Kidney (tissue), 14 donors: Measurements from ENCODE around the gene HEPACAM2. TPM values are rescaled to one million over a fixed set of nuclear protein-coding genes. Genes with fewer than 3 reads are reported as not detected.

ENCODE experiments used
- DNase-seq, 5 donors: peaks; one replicate each; pipeline ENCODE4 v3.0.0-alpha.2; 2013 to 2020
- FAIRE-seq: peaks from 2 replicates; lab custom pipeline; 2012; peaks lifted over from hg19 to GRCh38; lab: Jason Lieb, UNC
- H3K27ac ChIP-seq, 2 donors: one replicate each; pipeline ENCODE4 v1.7.0; 2013; ENCODE audit warnings: low read depth in 2 of 2, low read length in 2 of 2, inconsistent platforms in 1 of 2
- H3K27me3 ChIP-seq: one replicate; pipeline ENCODE4 v1.7.1; 2013; ENCODE audit warnings: low read length, inconsistent platforms; ENCODE audit not compliant: control insufficient read depth, insufficient read depth
- H3K36me3 ChIP-seq, 3 donors: one replicate each; pipeline versions ENCODE4 v1.7.0 to v1.7.1; 2013; ENCODE audit warnings: low read length in 3 of 3, control low read depth in 1 of 3, inconsistent platforms in 1 of 3; ENCODE audit not compliant: insufficient read depth in 3 of 3, control insufficient read depth in 2 of 3
- H3K4me1 ChIP-seq, 3 donors: one replicate each; pipeline versions ENCODE4 v1.7.0 to v1.7.1; 2013; ENCODE audit warnings: low read length in 3 of 3, inconsistent platforms in 1 of 3, low read depth in 1 of 3; ENCODE audit not compliant: control insufficient read depth in 2 of 3, insufficient read depth in 2 of 3
- H3K4me3 ChIP-seq, 3 donors: one replicate each; pipeline versions ENCODE4 v1.7.0 to v1.8.1; 2013; ENCODE audit warnings: low read length in 3 of 3, control low read depth in 1 of 3, inconsistent platforms in 1 of 3
- H3K9ac ChIP-seq, 3 donors: one replicate each; pipeline versions ENCODE4 v1.7.0 to v1.7.1; 2013; ENCODE audit warnings: low read length in 3 of 3, control low read depth in 1 of 3, inconsistent platforms in 1 of 3
- H3K9me3 ChIP-seq, 3 donors: one replicate each; pipeline versions ENCODE4 v1.7.0 to v1.7.1; 2013; ENCODE audit warnings: low read length in 3 of 3, control low read depth in 1 of 3, inconsistent platforms in 1 of 3; ENCODE audit not compliant: control insufficient read depth in 2 of 3, insufficient read depth in 1 of 3
- intact Hi-C: fragments of 100-400 bp; cut with DNase I; formaldehyde crosslinking; loops from one replicate; pipeline ENCODE4 v1.11.1; 2022
- polyA plus RNA-seq: library from polyadenylated mRNA; stranded (reverse); fragments of 350-450 nt; fragmentation: Illumina TruSeq; extraction: RNeasy Lipid Tissue Mini Kit (QIAGEN cat#74804); gene quantifications from one replicate; pipeline ENCODE4 v1.2.3, GENCODE V29; 2014; ENCODE audit warnings: low read depth, low replicate concordance; ENCODE audit not compliant: insufficient read depth
- total RNA-seq: library from RNA; stranded (reverse); fragmentation: NEBNext Ultra II Directional; extraction: Animal tissue kit (Norgen Biotek cat#: 25700); gene quantifications from one replicate; pipeline ENCODE4 v1.2.1, GENCODE V29; 2021
- TF ChIP-seq, protein P1 (sequence below): IDR thresholded peaks from 3 replicates; pipeline ENCODE4 v1.5.1; 2012; ENCODE audit warnings: mild to moderate bottlenecking, moderate library complexity, borderline replicate concordance; ENCODE audit not compliant: insufficient read depth; ENCODE audit errors: extremely low read depth
- donor health status: control.
- donor health status: control.
- donor health status: control.
- donor health status: control.
- donor health status: control.
- donor health status: DM: yes; HTN: yes; CAD: no.
- donor health status: Normal renal cell carcinoma (clear cell type).

The HEPACAM2 gene
- total and polyA plus RNA-seq, 2 donors from 2014 or later = 2.5 to 15.1 TPM

GRCh38 chr7:93172683-93173082, 53.6 kb downstream of the HEPACAM2 start:
- H3K27ac ChIP-seq = no peak overlapping the region
- no peak overlapping the region for H3K4me3 ChIP-seq
- no peaks in the 10 kb centered on the region for H3K27me3 ChIP-seq
- no peaks in the 10 kb centered on the region for H3K4me1 ChIP-seq
- H3K9ac ChIP-seq = no peak overlapping the region
- FAIRE-seq (peak; percentile 15), DNase-seq (no peak)
- H3K36me3 ChIP-seq = no peaks in the 10 kb centered on the region
- intact Hi-C loops = no loop called here
- H3K9me3 ChIP-seq = peaks cover 0 to 12% (median 0%) of the 10 kb centered on the region in 3 donors
- TF ChIP-seq, protein P1, sequence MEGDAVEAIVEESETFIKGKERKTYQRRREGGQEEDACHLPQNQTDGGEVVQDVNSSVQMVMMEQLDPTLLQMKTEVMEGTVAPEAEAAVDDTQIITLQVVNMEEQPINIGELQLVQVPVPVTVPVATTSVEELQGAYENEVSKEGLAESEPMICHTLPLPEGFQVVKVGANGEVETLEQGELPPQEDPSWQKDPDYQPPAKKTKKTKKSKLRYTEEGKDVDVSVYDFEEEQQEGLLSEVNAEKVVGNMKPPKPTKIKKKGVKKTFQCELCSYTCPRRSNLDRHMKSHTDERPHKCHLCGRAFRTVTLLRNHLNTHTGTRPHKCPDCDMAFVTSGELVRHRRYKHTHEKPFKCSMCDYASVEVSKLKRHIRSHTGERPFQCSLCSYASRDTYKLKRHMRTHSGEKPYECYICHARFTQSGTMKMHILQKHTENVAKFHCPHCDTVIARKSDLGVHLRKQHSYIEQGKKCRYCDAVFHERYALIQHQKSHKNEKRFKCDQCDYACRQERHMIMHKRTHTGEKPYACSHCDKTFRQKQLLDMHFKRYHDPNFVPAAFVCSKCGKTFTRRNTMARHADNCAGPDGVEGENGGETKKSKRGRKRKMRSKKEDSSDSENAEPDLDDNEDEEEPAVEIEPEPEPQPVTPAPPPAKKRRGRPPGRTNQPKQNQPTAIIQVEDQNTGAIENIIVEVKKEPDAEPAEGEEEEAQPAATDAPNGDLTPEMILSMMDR = no peak

- Histone ChIP-seq H3K4me3 (no peak overlapping the region), H3K27ac (no peak overlapping the region), H3K4me1 (no peaks in the 10 kb centered on the region), H3K9ac (no peak overlapping the region), H3K9me3 (peaks cover 0 to 12% (median 0%) of the 10 kb centered on the region in 3 donors), H3K36me3 (no peaks in the 10 kb centered on the region), H3K27me3 (no peaks in the 10 kb centered on the region)
- intact Hi-C loops = no loop called here
- FAIRE-seq = no peak
- no peak for DNase-seq
- TF ChIP-seq, protein P1 = no peak
Observed at GRCh38 chr7:93171606-93172226, 54.6 kb downstream of the HEPACAM2 start.

GRCh38 chr7:93165447-93165846, 60.8 kb downstream of the HEPACAM2 start:
- H3K4me1 ChIP-seq = no peaks in the 10 kb centered on the region
- no peak for FAIRE-seq

More at GRCh38 chr7:93165447-93165846, 60.8 kb downstream of the HEPACAM2 start:
- intact Hi-C loops = no loop called here
- Histone ChIP-seq H3K36me3 (no peaks in the 10 kb centered on the region), H3K9ac (no peak overlapping the region), H3K4me3 (no peak overlapping the region), H3K27me3 (no peaks in the 10 kb centered on the region), H3K9me3 (no peaks in the 10 kb centered on the region), H3K27ac (no peak overlapping the region)
- TF ChIP-seq, protein P1 = no peak
- DNase-seq = no peak
